ENCODE results near the gene NFIA. TPM values are rescaled to one million over a fixed set of nuclear protein-coding genes. Genes with fewer than 3 reads are reported as not detected.
A peak's percentile ranks its signal among the peaks of the same experiment; 100 is the strongest.

NFIA gene
- polyA plus RNA-seq, 3 donors: 13.9 to 17.3 (median 16.2) TPM

GRCh38 chr1:61352845-61353435, 270.6 kb downstream of the NFIA start:
- no peak for DNase-seq (ENCODE audit: extremely low read depth in 1 of 11, low read depth in 9 of 11, low spot score in 4 of 11)

DNA sequence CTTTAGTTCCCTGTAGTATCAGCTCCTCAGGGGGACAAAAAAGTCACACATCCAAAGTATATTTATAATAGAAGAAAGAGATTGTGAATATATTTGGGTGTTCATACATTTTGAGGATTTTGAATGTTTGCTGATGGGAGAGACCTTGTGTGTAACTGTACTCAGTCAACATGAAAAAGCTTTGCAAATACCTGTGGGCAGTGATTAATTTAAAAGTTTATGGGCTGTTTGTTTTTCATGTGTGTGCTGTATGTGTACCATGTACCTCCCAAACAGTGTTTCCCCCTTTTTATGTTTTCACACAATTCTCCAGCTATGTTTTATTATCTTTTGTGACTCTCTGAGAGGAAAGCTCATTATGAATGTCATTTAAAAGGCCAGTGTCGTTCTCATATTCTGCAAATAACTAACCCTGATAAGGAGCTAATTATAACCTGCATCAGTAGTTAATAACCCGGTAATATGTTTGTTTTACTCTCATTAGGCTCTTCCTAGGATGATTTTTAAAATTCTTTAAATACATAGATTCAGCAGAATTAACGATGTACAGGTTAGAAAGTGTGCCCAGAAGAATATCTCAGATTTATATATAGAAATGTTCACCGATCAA, 271.5 kb downstream of the NFIA start:
- no peak for DNase-seq (ENCODE audit: extremely low read depth in 1 of 11, low read depth in 9 of 11, low spot score in 4 of 11)

DNA sequence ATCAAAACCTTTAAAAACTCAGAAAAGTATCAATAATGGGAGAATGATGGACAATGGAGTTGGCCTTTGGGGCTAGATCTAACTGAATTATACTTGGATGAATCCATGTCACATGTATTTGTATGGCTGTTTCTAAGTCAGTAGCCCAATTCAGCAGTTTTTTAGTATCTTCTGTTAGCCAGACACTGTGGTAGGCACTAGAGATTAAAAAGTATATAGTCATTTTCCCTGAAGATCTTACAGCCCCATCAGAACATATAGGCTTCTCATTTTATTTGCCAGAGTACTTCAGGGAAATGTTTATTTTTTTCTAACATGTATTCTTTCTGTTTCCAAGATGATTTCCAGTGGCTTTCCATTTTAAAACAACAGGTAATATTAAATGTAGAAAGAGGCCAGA, 273.7 kb downstream of the NFIA start:
- DNase-seq (ENCODE audit: extremely low read depth in 1 of 11, low read depth in 9 of 11, low spot score in 4 of 11): no peak

GRCh38 chr1:61356995-61357394, 274.6 kb downstream of the NFIA start:
- DNase-seq (ENCODE audit: extremely low read depth in 1 of 11, low read depth in 9 of 11, low spot score in 4 of 11): no peak

DNA sequence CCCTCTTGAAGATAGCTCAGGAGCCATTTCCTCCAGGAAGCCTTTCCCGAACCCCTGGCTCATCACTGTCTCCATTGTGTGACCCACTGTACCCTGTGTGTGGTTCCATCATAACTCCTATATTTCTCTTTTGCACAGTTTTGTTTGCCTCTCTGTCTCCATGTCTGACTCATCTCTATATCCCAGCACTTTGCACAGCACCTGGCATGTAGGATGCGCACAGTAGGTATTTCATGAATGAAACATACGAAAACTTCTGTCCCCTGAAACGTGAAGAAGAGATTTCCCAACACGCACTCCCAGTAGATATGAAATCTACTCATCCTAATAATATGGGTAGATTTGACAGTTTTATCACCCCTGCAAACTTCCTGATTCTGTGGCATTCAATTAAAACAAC, 275.2 kb downstream of the NFIA start:
- no peak for DNase-seq (ENCODE audit: extremely low read depth in 1 of 11, low read depth in 9 of 11, low spot score in 4 of 11)

DNA sequence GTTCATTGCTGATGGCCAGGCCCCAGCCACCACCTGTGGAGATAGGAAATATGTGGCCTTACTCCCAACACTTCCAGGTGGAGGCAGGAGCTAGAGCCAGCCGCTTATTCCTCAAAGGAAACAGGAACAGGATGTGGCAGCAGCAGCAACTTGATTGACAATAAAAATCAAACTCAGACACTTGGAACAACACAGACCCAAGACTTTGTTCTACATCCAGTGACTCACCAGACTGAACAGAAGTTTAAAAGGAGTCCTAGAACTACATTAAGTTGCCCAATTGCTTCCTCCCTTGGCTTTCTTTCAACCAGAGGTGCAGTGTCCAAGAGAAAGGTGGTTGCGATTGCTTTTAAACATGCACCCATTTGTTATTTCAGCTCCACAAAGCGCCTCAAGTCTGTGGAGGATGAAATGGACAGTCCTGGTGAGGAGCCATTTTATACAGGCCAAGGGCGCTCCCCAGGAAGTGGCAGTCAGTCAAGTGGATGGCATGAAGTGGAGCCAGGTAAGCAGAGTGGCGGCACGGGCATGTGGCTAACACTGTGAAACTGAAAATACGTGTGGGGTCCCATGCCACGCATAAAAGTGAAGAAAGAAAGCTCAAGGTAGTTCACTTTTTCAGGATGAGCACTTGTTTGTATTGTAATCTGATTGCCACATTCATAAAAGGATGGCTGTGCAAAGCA, 276.6 kb downstream of the NFIA start:
- no peak for DNase-seq (ENCODE audit: extremely low read depth in 1 of 11, low read depth in 9 of 11, low spot score in 4 of 11)

- DNase-seq (ENCODE audit: extremely low read depth in 1 of 11, low read depth in 9 of 11, low spot score in 4 of 11): no peak
Measured at GRCh38 chr1:61361931-61362330, 279.6 kb downstream of the NFIA start.

GRCh38 chr1:61362351-61362750, 280.0 kb downstream of the NFIA start:
- peak in 2 of 11 donors; percentile 14 to 25 for DNase-seq (ENCODE audit: extremely low read depth in 1 of 11, low read depth in 9 of 11, low spot score in 4 of 11)

- no peak for DNase-seq (ENCODE audit: extremely low read depth in 1 of 11, low read depth in 9 of 11, low spot score in 4 of 11)
Measured at GRCh38 chr1:61368366-61368765, 286.0 kb downstream of the NFIA start.

DNA sequence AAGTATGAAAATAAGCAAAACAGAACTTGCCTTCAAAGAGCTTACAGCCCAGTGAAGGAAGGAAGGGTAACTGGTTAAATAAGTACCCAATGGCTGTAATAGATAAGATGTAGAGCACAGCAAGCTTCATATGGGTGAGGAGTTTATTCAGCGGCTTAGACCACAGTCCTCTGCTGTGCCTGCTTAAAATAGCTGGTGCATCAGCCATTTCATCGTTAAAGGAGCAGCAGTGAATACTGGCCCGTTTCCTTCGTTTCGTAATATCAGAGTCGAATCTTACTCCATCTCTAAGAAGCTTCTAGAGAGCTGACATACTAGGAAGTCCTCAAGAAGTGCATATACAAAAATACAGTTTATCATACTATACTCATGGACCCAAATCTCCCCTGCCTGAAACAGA, 286.5 kb downstream of the NFIA start:
- DNase-seq (ENCODE audit: extremely low read depth in 1 of 11, low read depth in 9 of 11, low spot score in 4 of 11): no peak

GRCh38 chr1:61370177-61370912, 288.0 kb downstream of the NFIA start:
- no peak for DNase-seq (ENCODE audit: extremely low read depth in 1 of 11, low read depth in 9 of 11, low spot score in 4 of 11)

DNA sequence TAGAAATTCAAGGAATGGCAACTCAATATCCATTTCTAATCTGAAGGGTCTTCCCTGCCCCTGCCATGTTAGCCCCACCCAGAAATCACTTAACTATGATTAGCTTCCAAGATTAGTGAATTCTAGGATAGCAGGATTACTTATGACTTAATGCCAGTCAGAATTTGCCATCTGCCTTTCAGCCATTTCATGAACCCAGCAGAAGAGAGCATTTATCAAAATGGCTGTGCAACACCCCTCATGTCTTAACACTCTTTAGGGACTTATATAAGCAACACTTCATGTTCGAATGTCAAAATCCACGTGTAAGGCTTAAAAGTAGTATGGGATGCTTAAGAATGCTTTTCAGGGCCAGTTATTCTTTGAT, 288.5 kb downstream of the NFIA start:
- DNase-seq (ENCODE audit: extremely low read depth in 1 of 11, low read depth in 9 of 11, low spot score in 4 of 11): no peak

- no peak for DNase-seq (ENCODE audit: extremely low read depth in 1 of 11, low read depth in 9 of 11, low spot score in 4 of 11)
Measured at GRCh38 chr1:61372944-61373343, 290.6 kb downstream of the NFIA start.

- no peak for DNase-seq (ENCODE audit: extremely low read depth in 1 of 11, low read depth in 9 of 11, low spot score in 4 of 11)
Measured at GRCh38 chr1:61374156-61374555, 291.8 kb downstream of the NFIA start.

DNA sequence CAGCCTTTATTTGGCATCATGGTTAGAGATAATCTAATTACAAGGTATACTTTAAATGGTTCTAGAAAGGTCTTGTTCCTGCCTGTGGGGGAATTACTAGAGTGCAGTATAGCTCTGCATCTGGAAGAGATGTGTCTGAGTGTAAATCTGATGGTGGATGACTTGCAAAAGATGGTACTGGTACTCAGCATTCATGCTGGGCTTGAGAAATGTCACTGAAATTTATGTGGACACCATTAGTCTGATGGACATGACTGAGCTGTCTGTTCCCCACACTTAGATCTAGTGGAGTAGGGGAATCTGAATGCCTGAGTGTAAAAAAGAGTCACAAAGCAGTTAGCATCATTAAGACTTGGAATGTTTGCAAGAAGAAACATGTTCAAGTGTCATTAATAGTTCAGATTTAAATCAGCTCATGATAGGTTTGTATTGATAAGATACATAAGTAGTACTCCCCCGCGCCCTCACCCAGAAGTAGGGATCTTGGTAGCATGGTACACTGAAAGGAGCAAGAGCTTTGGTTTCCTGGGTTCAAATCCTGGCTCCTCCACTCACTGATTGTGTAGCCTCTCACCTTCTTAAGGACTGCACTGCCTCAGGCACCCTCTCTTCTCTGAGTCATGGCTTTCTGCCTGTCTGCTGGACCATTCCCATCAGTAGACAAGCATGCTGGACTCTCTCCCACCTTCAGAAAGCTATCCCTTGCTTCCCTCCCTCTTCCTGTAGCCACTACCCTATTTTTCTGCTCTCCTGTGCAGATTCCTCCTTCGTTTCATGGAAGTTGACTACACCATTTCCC, 292.9 kb downstream of the NFIA start:
- no peak for DNase-seq (ENCODE audit: extremely low read depth in 1 of 11, low read depth in 9 of 11, low spot score in 4 of 11)

- no peak for DNase-seq (ENCODE audit: extremely low read depth in 1 of 11, low read depth in 9 of 11, low spot score in 4 of 11)
Measured at GRCh38 chr1:61376151-61376550, 293.8 kb downstream of the NFIA start.

GRCh38 chr1:61377242-61377958, 295.0 kb downstream of the NFIA start:
- no peak for DNase-seq (ENCODE audit: extremely low read depth in 1 of 11, low read depth in 9 of 11, low spot score in 4 of 11)

GRCh38 chr1:61378494-61379180, 296.3 kb downstream of the NFIA start:
- DNase-seq (ENCODE audit: extremely low read depth in 1 of 11, low read depth in 9 of 11, low spot score in 4 of 11): no peak

Measured in renal cortex interstitium (tissue), 11 donors.